HEK293T (cell line): ENCODE results near the gene LMAN2.

Experiments used
- ARNT ChIP-seq: fragments of 450-650 bp; IDR thresholded peaks from 2 replicates; pipeline ENCODE4 v1.6.1; 2017; ENCODE audit warnings: mild to moderate bottlenecking
- BHLHE40 ChIP-seq: fragments of 450-650 bp; IDR thresholded peaks from 2 replicates; pipeline ENCODE4 v1.6.1; 2016; ENCODE audit warnings: mild to moderate bottlenecking, moderate library complexity, borderline replicate concordance
- ELF4 ChIP-seq: fragments of 450-650 bp; IDR thresholded peaks from 2 replicates; pipeline ENCODE4 v1.6.1; 2017; ENCODE audit warnings: antibody characterized with exemption
- FOXA1 ChIP-seq: fragments of 450-650 bp; IDR thresholded peaks from 2 replicates; pipeline ENCODE4 v1.6.1; 2016; ENCODE audit warnings: mild to moderate bottlenecking
- FOXK2 ChIP-seq: fragments of 450-650 bp; IDR thresholded peaks from 2 replicates; pipeline ENCODE4 v1.6.1; 2016; ENCODE audit warnings: mild to moderate bottlenecking
- FOXM1 ChIP-seq: fragments of 450-650 bp; IDR thresholded peaks from 2 replicates; pipeline ENCODE4 v1.6.1; 2017; ENCODE audit warnings: mild to moderate bottlenecking, borderline replicate concordance
- HDGF ChIP-seq: fragments of 450-650 bp; IDR thresholded peaks from 2 replicates; pipeline ENCODE4 v1.6.1; 2017; ENCODE audit warnings: antibody characterized with exemption, borderline replicate concordance
- LEF1 ChIP-seq: fragments of 450-650 bp; IDR thresholded peaks from 2 replicates; pipeline ENCODE4 v1.6.1; 2017; ENCODE audit warnings: mild to moderate bottlenecking, borderline replicate concordance
- NFRKB ChIP-seq: fragments of 450-650 bp; IDR thresholded peaks from 2 replicates; pipeline ENCODE4 v1.6.1; 2016; ENCODE audit warnings: mild to moderate bottlenecking, moderate library complexity
- SP1 ChIP-seq: fragments of 450-650 bp; IDR thresholded peaks from 2 replicates; pipeline ENCODE4 v1.6.1; 2017
- SUZ12 ChIP-seq: fragments of 450-650 bp; IDR thresholded peaks from 2 replicates; pipeline ENCODE4 v1.6.1; 2016; ENCODE audit warnings: mild to moderate bottlenecking
- TARDBP ChIP-seq: fragments of 450-650 bp; IDR thresholded peaks from 2 replicates; pipeline ENCODE4 v1.6.1; 2016
- ZNF384 ChIP-seq: fragments of 450-650 bp; IDR thresholded peaks from 2 replicates; pipeline ENCODE4 v1.6.1; 2016
- TF ChIP-seq, protein P1 (sequence below): fragments of 450-650 bp; IDR thresholded peaks from 2 replicates; pipeline ENCODE4 v1.6.1; 2016

DNA sequence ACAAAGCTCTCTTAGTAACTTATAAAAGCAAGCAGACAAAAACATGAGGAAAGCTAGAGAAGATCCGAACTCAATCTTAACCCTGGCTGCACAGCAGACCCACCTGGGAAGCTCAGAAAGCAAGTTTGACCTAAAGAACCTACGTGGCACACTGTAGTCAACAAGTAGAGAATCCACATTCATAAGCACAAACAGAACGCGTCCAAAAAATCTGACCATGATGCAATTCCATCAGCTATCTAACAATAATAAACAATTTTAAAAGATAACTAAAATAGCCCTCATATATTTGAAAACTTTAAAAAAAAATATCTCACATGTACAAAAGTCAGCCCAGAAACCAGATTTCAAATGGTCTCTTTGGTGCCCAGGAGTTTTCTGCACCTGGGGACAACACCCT is 4.6 kb downstream of the LMAN2 start:
- TF ChIP-seq FOXK2: no peak
- no peak for TF ChIP-seq NFRKB
- no peak for TF ChIP-seq ELF4
- TF ChIP-seq HDGF: no peak
- no peak for TF ChIP-seq FOXM1
- TF ChIP-seq SUZ12: no peak
- no peak for TF ChIP-seq BHLHE40
- TF ChIP-seq LEF1: no peak
- no peak for TF ChIP-seq FOXA1
- TF ChIP-seq TARDBP: no peak
- no peak for TF ChIP-seq ARNT
- TF ChIP-seq, protein P1, sequence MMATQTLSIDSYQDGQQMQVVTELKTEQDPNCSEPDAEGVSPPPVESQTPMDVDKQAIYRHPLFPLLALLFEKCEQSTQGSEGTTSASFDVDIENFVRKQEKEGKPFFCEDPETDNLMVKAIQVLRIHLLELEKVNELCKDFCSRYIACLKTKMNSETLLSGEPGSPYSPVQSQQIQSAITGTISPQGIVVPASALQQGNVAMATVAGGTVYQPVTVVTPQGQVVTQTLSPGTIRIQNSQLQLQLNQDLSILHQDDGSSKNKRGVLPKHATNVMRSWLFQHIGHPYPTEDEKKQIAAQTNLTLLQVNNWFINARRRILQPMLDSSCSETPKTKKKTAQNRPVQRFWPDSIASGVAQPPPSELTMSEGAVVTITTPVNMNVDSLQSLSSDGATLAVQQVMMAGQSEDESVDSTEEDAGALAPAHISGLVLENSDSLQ: no peak
- no peak for TF ChIP-seq SP1
- no peak for TF ChIP-seq ZNF384
